ENCODE measurements around the gene CLDN7. TPM values are rescaled to one million over a fixed set of nuclear protein-coding genes. Genes with fewer than 3 reads are reported as not detected.

Gene CLDN7
- total and polyA plus RNA-seq, 3 experiments from 2014 or later = 0.63 to 2.1 (median 1.1) TPM

DNA sequence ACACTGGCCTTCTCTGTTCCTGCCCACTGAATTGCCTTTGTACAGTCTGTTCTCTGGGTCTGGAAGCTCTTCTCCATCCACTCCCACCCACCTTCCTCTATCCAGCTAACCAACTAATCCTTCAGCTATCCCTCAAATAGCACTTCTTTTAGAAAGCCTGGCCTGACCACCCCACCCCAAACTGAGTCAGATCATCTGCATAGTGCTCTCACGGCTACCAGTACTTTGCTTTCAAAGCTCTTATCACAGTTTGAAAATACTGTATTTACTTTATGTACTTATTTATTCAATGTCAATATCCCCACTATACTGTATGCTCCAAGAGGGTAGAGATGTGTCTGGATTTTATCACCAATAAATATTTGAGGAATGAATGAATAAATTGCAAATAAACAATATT lies 4.5 kb upstream of the CLDN7 start:
- Histone ChIP-seq H3K4me3 (ENCODE audit: low read length) (no peak overlapping the region), H3K9me3 (ENCODE audit: low read length) (no peaks in the 10 kb centered on the region), H3K27me3 (ENCODE audit: insufficient read depth, low read length, poor library complexity, severe bottlenecking) (no peaks in the 10 kb centered on the region), H3K36me3 (ENCODE audit: insufficient read depth, low read length) (no peaks in the 10 kb centered on the region), H3K4me1 (ENCODE audit: insufficient read depth, low read length) (peaks cover 18% of the 10 kb centered on the region), H3K27ac (ENCODE audit: low read depth, low read length) (no peak overlapping the region)
- Mint-ChIP-seq H3K27ac (no peak overlapping the region), H3K27me3 (peaks cover 8% of the 10 kb centered on the region in 2 donors), H3K4me3 (no peak overlapping the region), H3K36me3 (no peaks in the 10 kb centered on the region), H3K4me1 (peaks cover 17 to 22% (median 21%) of the 10 kb centered on the region in 3 donors), H3K9me3 (no peaks in the 10 kb centered on the region)
- ChIA-PET POLR2A (no interaction called here), CTCF (interaction anchor here (1.1 to 2.4 kb wide), 2 partner anchors 14 to 30 kb away, joined by 3 to 9 read pairs; partner anchors contain the start of gene SLC2A4)
- no peak for DNase-seq

DNA sequence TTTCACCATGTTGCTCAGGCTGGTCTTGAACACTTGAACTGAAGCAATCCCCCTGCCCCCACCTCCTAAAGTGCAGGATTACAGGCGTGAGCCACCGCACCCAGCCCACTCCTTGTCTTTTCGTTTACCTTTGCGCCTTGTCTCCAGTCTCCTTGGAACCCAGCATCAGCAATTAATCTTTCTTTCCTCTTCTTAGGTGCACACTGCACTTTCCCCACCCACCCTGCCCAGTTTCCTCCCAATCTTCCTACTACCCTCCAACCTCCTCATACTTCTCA lies 1.5 kb upstream of the CLDN7 start:
- H3K9me3 Mint-ChIP-seq = no peaks in the 10 kb centered on the region
- no peaks in the 10 kb centered on the region for H3K36me3 ChIP-seq (ENCODE audit: insufficient read depth, low read length)
- H3K4me1 ChIP-seq (ENCODE audit: insufficient read depth, low read length) = peaks cover 19% of the 10 kb centered on the region
- ChIA-PET POLR2A (interaction anchor here (0.6 kb wide), 1 partner anchor 26 kb away, joined by 4 read pairs; no protein-coding TSS in a partner anchor), CTCF (interaction anchor here (1.0 kb wide), 1 partner anchor 73 kb away, joined by 3 read pairs; no protein-coding TSS in a partner anchor)
- H3K36me3 Mint-ChIP-seq = peaks cover 0 to 9% (median 0%) of the 10 kb centered on the region in 3 donors
- DNase-seq = no peak
- no peaks in the 10 kb centered on the region for H3K9me3 ChIP-seq (ENCODE audit: low read length)
- H3K27ac ChIP-seq (ENCODE audit: low read depth, low read length) = no peak overlapping the region
- peaks cover 8% of the 10 kb centered on the region in 2 donors for H3K27me3 Mint-ChIP-seq
- peaks cover 21 to 32% (median 23%) of the 10 kb centered on the region in 3 donors for H3K4me1 Mint-ChIP-seq
- peak overlapping the region in 2 of 8 donors; percentile 8 to 91 for H3K27ac Mint-ChIP-seq
- no peaks in the 10 kb centered on the region for H3K27me3 ChIP-seq (ENCODE audit: insufficient read depth, low read length, poor library complexity, severe bottlenecking)
- peak overlapping the region in 6 of 7 donors; percentile 81 to 86 (median 84) for H3K4me3 Mint-ChIP-seq
- H3K4me3 ChIP-seq (ENCODE audit: low read length) = no peak overlapping the region

DNA sequence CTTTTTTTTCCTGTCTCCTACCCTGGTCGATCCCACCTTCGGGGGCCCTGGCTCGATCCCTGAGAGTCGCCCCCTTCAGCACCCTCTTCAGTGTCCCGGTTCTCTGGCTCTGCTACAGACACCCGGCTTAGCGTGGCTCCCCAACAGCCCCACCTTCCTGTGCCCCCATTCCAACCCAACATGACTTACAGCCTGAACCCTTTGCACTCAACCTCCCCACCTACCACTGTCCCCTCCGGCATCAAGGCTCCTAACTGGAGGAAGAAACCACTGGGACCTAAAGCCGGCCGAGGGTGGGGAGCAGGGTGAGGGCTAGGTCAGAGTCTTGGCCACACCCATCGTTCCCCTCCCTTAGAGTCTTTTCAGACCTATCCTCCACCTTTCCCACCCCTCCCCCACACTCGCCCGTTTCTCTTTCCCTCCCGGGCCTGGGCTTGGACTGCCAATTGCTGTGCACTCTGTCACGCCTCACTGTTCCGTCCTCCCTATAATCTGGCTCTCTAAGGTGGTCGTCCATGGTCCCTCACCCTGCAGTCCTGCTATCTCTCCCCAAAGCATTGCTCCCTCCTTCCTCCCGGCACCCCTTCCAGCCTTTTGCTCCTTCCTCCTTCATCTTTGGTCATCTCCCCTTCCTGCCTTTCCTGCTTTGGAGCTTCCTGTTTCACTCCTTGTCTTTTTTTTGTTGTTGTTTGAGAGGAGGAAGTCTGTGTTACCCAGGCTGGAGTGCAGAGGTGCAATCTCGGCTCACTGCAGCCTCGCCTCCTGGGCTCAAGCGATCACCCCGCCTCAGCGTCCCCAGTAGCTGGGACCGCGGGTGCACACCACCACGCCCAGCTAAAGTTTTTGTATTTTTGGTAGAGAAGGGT lies 890 bp upstream of the CLDN7 start:
- ChIA-PET POLR2A (interaction anchor here (0.6 kb wide), 1 partner anchor 25 kb away, joined by 4 read pairs; no protein-coding TSS in a partner anchor), CTCF (interaction anchor here (1.0 kb wide), 1 partner anchor 74 kb away, joined by 3 read pairs; no protein-coding TSS in a partner anchor)
- peak overlapping the region in 7 of 8 donors; percentile 8 to 91 (median 73) for H3K27ac Mint-ChIP-seq
- H3K4me1 Mint-ChIP-seq = peaks cover 21 to 32% (median 23%) of the 10 kb centered on the region in 3 donors
- Histone ChIP-seq H3K9me3 (ENCODE audit: low read length) (no peaks in the 10 kb centered on the region), H3K4me1 (ENCODE audit: insufficient read depth, low read length) (peaks cover 19% of the 10 kb centered on the region), H3K27ac (ENCODE audit: low read depth, low read length) (peak overlapping the region; percentile 28), H3K27me3 (ENCODE audit: insufficient read depth, low read length, poor library complexity, severe bottlenecking) (no peaks in the 10 kb centered on the region), H3K4me3 (ENCODE audit: low read length) (peak overlapping the region; percentile 24), H3K36me3 (ENCODE audit: insufficient read depth, low read length) (no peaks in the 10 kb centered on the region)
- peak overlapping the region; percentile 81 to 89 (median 85) for H3K4me3 Mint-ChIP-seq
- H3K9me3 Mint-ChIP-seq = no peaks in the 10 kb centered on the region
- H3K27me3 Mint-ChIP-seq = peaks cover 8% of the 10 kb centered on the region in 2 donors
- no peak for DNase-seq
- H3K36me3 Mint-ChIP-seq = peaks cover 0 to 14% (median 0%) of the 10 kb centered on the region in 3 donors

DNA sequence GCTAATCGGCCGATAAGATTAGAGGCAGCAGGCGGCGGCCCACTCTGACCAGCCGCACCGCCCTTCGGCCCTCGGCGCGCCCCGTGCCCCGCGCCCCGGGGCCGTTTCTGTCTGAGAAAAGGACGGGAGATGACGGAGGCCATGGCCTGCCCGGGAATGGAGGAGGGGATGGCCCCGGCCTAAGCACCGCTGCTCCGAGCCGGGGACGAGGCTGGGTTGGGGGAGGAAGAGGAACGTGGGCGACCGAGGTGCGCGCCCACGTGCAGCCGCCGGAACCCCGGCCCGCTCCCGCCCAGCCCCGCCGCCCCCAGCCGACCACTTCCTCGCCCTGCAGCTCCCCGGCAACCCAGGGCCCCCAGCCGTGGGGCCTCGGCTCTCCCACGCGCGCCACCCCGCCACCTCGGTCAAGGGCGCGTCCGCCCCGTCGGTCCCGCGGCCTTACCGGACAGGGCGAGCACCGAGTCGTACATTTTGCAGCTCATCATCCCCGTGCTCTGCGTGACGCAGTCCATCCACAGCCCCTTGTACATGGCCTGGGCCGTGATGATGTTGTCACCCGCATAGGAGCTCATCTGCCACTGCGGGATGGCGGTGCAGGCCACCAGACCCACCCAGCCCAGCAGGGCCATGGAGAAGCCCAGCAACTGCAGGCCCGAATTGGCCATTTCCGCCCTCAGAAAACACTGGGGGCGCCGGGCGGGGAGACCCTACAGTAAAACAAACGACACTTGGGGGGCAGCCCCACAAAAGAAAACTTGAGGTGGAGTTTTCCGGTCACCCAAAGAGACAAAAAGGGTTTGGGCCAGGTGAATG lies 693 bp downstream of the CLDN7 start:
- DNase-seq = peak in 2 of 5 donors; percentile 25 to 41
- peaks cover 5 to 6% of the 10 kb centered on the region in 2 donors for H3K27me3 Mint-ChIP-seq
- H3K9me3 ChIP-seq (ENCODE audit: low read length) = no peaks in the 10 kb centered on the region
- no peaks in the 10 kb centered on the region for H3K9me3 Mint-ChIP-seq
- H3K4me3 ChIP-seq (ENCODE audit: low read length) = peak overlapping the region; percentile 26
- peak overlapping the region in 7 of 8 donors; percentile 51 to 85 (median 69) for H3K27ac Mint-ChIP-seq
- H3K27me3 ChIP-seq (ENCODE audit: insufficient read depth, low read length, poor library complexity, severe bottlenecking) = no peaks in the 10 kb centered on the region
- peaks cover 0 to 26% (median 3%) of the 10 kb centered on the region in 3 donors for H3K36me3 Mint-ChIP-seq
- H3K4me1 Mint-ChIP-seq = peaks cover 21 to 32% (median 23%) of the 10 kb centered on the region in 3 donors
- no peaks in the 10 kb centered on the region for H3K36me3 ChIP-seq (ENCODE audit: insufficient read depth, low read length)
- peak overlapping the region; percentile 72 to 83 (median 76) for H3K4me3 Mint-ChIP-seq
- no peak overlapping the region for H3K27ac ChIP-seq (ENCODE audit: low read depth, low read length)
- ChIA-PET POLR2A (interaction anchor here (0.5 to 1.1 kb wide), 4 partner anchors 19 to 35 kb away, joined by 3 to 6 read pairs (median 3); no protein-coding TSS in a partner anchor), CTCF (interaction anchor here (1.0 to 1.4 kb wide), 3 partner anchors 20 to 83 kb away, joined by 3 read pairs; partner anchors contain the start of gene GABARAP)
- peaks cover 19% of the 10 kb centered on the region for H3K4me1 ChIP-seq (ENCODE audit: insufficient read depth, low read length)

DNA sequence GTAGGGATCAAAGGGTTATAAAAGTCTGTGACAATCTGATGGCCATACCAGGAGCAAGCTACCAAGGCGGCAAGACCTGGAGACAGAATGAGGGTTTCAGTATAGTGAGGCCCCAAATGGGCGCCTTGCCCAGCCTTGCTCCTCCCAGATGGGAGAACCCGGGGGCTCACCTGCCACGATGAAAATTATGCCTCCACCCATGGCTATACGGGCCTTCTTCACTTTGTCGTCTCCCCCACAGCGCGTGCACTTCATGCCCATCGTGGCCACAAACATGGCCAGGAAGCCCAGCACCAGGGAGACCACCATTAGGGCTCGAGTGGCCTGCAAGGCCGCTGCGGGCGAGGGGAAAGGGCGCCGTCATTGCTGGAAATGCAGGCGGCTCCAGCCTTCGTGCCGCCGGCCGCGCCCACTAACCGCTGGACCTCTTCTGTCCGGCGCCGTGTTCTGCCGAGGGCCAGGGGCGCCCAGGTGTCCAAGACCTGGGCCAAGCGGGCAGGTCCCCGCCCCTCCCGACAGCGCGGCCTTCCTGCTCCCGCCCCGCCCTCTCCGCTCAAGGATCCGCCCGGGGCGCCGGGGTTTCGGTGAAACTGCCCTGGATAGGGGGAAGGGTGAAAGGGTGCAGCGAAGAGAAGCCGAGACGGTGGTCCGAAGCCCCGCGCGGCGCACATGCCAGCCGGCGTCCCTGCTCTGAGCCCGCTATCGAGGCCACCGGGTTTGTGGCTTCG lies 1.5 kb downstream of the CLDN7 start:
- H3K27ac Mint-ChIP-seq = peak overlapping the region in 7 of 8 donors; percentile 35 to 78 (median 64)
- CTCF ChIA-PET = interaction anchor here (1.2 to 1.4 kb wide), 2 partner anchors 40 to 44 kb away, joined by 3 read pairs; no protein-coding TSS in a partner anchor
- Histone ChIP-seq H3K36me3 (ENCODE audit: insufficient read depth, low read length) (no peaks in the 10 kb centered on the region), H3K27me3 (ENCODE audit: insufficient read depth, low read length, poor library complexity, severe bottlenecking) (no peaks in the 10 kb centered on the region), H3K4me1 (ENCODE audit: insufficient read depth, low read length) (peaks cover 19% of the 10 kb centered on the region), H3K9me3 (ENCODE audit: low read length) (no peaks in the 10 kb centered on the region), H3K27ac (ENCODE audit: low read depth, low read length) (no peak overlapping the region), H3K4me3 (ENCODE audit: low read length) (peak overlapping the region; percentile 26)
- no peaks in the 10 kb centered on the region for H3K9me3 Mint-ChIP-seq
- peak in 3 of 5 donors; percentile 22 to 50 (median 33) for DNase-seq
- H3K27me3 Mint-ChIP-seq = peaks cover 4 to 5% of the 10 kb centered on the region in 2 donors
- peaks cover 2 to 32% (median 3%) of the 10 kb centered on the region in 3 donors for H3K36me3 Mint-ChIP-seq
- POLR2A ChIA-PET = interaction anchor here (0.6 to 1.1 kb wide), 2 partner anchors 22 to 1057 kb away, joined by 3 to 6 read pairs; no protein-coding TSS in a partner anchor
- peak overlapping the region; percentile 41 to 83 (median 61) for H3K4me3 Mint-ChIP-seq
- H3K4me1 Mint-ChIP-seq = peaks cover 23 to 32% (median 23%) of the 10 kb centered on the region in 3 donors

DNA sequence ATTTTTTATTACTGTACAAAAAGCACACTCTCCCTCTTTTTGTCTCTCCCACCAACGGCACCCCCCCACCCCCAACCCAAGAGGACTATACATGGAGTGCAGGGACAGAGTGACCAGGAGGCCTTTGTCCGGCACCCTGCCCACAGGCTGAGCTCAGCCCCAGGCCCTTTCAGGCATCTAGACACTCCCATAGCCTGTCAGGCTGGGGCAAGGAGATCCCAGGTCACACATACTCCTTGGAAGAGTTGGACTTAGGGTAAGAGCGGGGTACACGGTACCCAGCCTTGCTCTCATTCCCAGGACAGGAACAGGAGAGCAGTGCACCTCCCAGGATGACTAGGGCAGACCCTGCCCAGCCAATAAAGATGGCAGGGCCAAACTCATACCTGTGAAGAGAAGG lies 2.1 kb downstream of the CLDN7 start:
- Histone ChIP-seq H3K4me1 (ENCODE audit: insufficient read depth, low read length) (peaks cover 19% of the 10 kb centered on the region), H3K27me3 (ENCODE audit: insufficient read depth, low read length, poor library complexity, severe bottlenecking) (no peaks in the 10 kb centered on the region), H3K27ac (ENCODE audit: low read depth, low read length) (no peak overlapping the region), H3K4me3 (ENCODE audit: low read length) (no peak overlapping the region), H3K9me3 (ENCODE audit: low read length) (no peaks in the 10 kb centered on the region), H3K36me3 (ENCODE audit: insufficient read depth, low read length) (no peaks in the 10 kb centered on the region)
- H3K27me3 Mint-ChIP-seq = peaks cover 4% of the 10 kb centered on the region in 2 donors
- peak overlapping the region in 4 of 7 donors; percentile 38 to 59 (median 46) for H3K4me3 Mint-ChIP-seq
- ChIA-PET CTCF (interaction anchor here (1.4 kb wide), 1 partner anchor 39 kb away, joined by 3 read pairs; no protein-coding TSS in a partner anchor), POLR2A (interaction anchor here (0.6 to 1.1 kb wide), 2 partner anchors 69 to 1057 kb away, joined by 3 read pairs; partner anchors contain the start of gene NEURL4)
- H3K27ac Mint-ChIP-seq = peak overlapping the region in 6 of 8 donors; percentile 29 to 86 (median 65)
- DNase-seq = no peak
- H3K4me1 Mint-ChIP-seq = peaks cover 23 to 32% (median 23%) of the 10 kb centered on the region in 3 donors
- H3K36me3 Mint-ChIP-seq = peaks cover 2 to 34% (median 3%) of the 10 kb centered on the region in 3 donors
- H3K9me3 Mint-ChIP-seq = no peaks in the 10 kb centered on the region

DNA sequence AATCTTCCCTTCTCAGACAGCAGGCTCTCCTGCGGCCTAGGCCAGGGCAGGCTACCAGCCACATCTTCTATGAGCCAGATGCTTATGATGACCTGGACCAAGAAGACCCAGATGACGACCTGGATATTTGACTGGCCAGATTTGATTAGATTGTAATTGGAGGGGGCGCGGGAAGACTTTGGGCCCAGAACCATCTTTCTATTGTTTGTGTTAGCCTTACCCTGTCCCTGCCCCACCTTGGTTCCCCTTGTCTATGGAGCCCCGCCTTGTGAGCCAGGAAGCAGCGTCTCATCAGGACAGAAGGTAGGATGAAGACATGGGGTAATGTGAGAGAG lies 2.8 kb downstream of the CLDN7 start:
- Histone ChIP-seq H3K36me3 (ENCODE audit: insufficient read depth, low read length) (peaks cover 5% of the 10 kb centered on the region), H3K27ac (ENCODE audit: low read depth, low read length) (no peak overlapping the region), H3K27me3 (ENCODE audit: insufficient read depth, low read length, poor library complexity, severe bottlenecking) (no peaks in the 10 kb centered on the region), H3K4me3 (ENCODE audit: low read length) (no peak overlapping the region), H3K9me3 (ENCODE audit: low read length) (no peaks in the 10 kb centered on the region), H3K4me1 (ENCODE audit: insufficient read depth, low read length) (peaks cover 19% of the 10 kb centered on the region)
- Mint-ChIP-seq H3K36me3 (peaks cover 2 to 40% (median 3%) of the 10 kb centered on the region in 3 donors), H3K9me3 (no peaks in the 10 kb centered on the region), H3K27ac (peak overlapping the region in 5 of 8 donors; percentile 9 to 80 (median 62)), H3K27me3 (peaks cover 4% of the 10 kb centered on the region in 2 donors), H3K4me3 (peak overlapping the region; percentile 12 to 56 (median 19)), H3K4me1 (peaks cover 23 to 36% (median 23%) of the 10 kb centered on the region in 3 donors)
- DNase-seq = no peak
- CTCF ChIA-PET = interaction anchor here (1.4 kb wide), 1 partner anchor 39 kb away, joined by 3 read pairs; no protein-coding TSS in a partner anchor
- POLR2A ChIA-PET = interaction anchor here (1.1 kb wide), 1 partner anchor 70 kb away, joined by 3 read pairs; the partner anchor contains the start of gene NEURL4
